ENCODE measurements around the gene FCAR. TPM values are rescaled to one million over a fixed set of nuclear protein-coding genes. Genes with fewer than 3 reads are reported as not detected.
"Not testable (repeated sequence)": the region's sequence is repeated elsewhere in the genome, so short reads cannot be mapped to it uniquely, and the experiment has no call there.

The FCAR gene
- total RNA-seq, 2 experiments from 2014 or later: 0.19 TPM; not detected in 1

DNA sequence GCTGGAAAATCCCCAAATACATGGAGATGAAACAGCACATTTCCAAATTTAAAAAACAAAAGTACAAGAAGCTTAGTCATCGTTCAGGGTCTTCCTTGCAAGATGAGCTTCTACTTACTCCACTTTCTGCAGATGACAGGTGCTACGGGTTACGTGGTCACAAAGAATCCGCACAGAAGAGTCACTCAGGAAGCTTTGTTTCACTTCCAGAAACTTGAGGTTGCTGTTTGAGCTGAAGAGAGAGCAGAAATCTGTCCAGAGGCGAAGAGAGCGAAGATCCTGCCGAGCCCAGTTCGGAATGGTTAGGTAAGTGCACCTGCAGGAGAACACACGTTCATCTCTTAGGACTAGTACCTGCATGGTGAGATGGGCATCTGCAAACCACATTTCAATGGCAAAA, 63.9 kb downstream of the FCAR start:
- POLR2A ChIA-PET: interaction anchor here (0.6 to 1.2 kb wide), 5 partner anchors 9 to 453 kb away, joined by 3 to 6 read pairs (median 3); no protein-coding TSS in a partner anchor
- peaks cover 32% of the 10 kb centered on the region for H3K27me3 Mint-ChIP-seq
- peak overlapping the region; percentile 47 for H3K4me3 Mint-ChIP-seq
- peaks cover 3% of the 10 kb centered on the region for H3K9me3 Mint-ChIP-seq
- peak overlapping the region; percentile 79 for H3K27ac Mint-ChIP-seq
- peaks cover 13% of the 10 kb centered on the region for H3K4me1 Mint-ChIP-seq
- DNase-seq (peak; percentile 34), ATAC-seq (ENCODE audit: low read depth) (peak; percentile 70)
- H3K36me3 Mint-ChIP-seq: no peaks in the 10 kb centered on the region

DNA sequence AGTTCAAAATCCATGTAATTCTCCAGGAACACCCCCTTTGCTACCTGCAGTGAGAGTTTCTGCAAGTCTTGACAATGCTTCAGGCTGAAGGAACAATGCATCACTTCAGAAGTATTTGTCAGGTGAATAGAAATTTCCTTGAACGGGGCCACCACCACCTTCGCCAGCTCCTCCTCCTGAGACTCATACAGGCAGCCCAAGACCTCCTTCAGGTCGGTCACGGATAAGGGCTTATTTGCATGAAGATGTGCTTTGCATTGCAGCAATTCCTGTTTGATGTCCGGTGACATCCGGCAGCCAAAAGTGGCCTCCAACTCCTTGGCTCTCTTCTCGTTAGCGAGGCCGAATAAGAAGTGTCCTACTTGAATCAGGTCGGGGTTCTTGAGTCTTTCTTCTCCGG, 64.9 kb downstream of the FCAR start:
- no peak for ATAC-seq (ENCODE audit: low read depth)
- Mint-ChIP-seq H3K4me3 (no peak overlapping the region), H3K36me3 (no peaks in the 10 kb centered on the region), H3K27me3 (peaks cover 29% of the 10 kb centered on the region), H3K9me3 (no peaks in the 10 kb centered on the region), H3K4me1 (peaks cover 13% of the 10 kb centered on the region), H3K27ac (no peak overlapping the region)
- POLR2A ChIA-PET: no interaction called here
- no peak for DNase-seq

DNA sequence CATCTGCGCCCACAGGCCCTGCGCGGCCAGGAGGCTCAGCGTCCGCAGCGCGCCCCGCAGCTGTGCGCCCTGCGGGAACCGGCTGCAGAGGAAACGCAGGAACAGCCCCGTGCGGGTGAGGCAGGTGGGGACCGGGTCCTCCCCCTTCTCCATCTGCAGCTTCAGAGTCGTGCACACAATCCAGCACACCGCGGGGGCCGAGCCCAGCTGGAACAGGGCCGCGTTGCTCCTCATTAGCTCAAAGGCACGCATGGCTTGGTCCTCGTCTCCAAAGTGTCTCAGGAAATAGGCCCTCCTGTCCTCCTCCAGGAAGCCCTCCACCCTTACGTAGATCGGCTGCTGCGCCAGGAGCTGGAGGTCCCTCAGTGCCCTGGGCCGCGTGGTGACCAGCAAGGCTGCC, 65.5 kb downstream of the FCAR start:
- POLR2A ChIA-PET; DNase-seq; H3K36me3 Mint-ChIP-seq; H3K9me3 Mint-ChIP-seq; H3K4me3 Mint-ChIP-seq; H3K27ac Mint-ChIP-seq; ATAC-seq (ENCODE audit: low read depth): not testable (repeated sequence)
- peaks cover 13% of the 10 kb centered on the region for H3K4me1 Mint-ChIP-seq
- H3K27me3 Mint-ChIP-seq: peaks cover 29% of the 10 kb centered on the region

Other genes with a start within 250 kb of the FCAR start
- 1 to 10 TPM; 1.8 to 2.3 TPM for gene LILRB1, start 243.8 kb upstream of the FCAR start, total RNA-seq
- gene LILRB4, start 211.2 kb upstream of the FCAR start, total RNA-seq: 1 to 10 TPM; 1.7 to 2.5 TPM
- not detected for gene KIR3DL3, start 149.8 kb upstream of the FCAR start, total RNA-seq
- gene KIR2DL3, start 135.7 kb upstream of the FCAR start, total RNA-seq: under 1 TPM in 1 of 2 experiments, not detected in 1; 0.20 TPM
- gene KIR2DL1, start 104.4 kb upstream of the FCAR start, total RNA-seq: not detected
- gene KIR2DL4, start 70.6 kb upstream of the FCAR start, total RNA-seq: not detected
- gene KIR3DL1, start 57.8 kb upstream of the FCAR start, total RNA-seq: under 1 TPM in 1 of 2 experiments, not detected in 1; 0.23 TPM
- under 1 TPM in 1 of 2 experiments, not detected in 1; 0.17 TPM for gene KIR2DS4, start 41.6 kb upstream of the FCAR start, total RNA-seq
- under 1 TPM; 0.23 to 0.36 TPM for gene KIR3DL2, start 23.8 kb upstream of the FCAR start, total RNA-seq
- under 1 TPM; 0.34 to 0.50 TPM for gene NCR1, start 31.9 kb downstream of the FCAR start, total RNA-seq
- gene NLRP7, start 73.3 kb downstream of the FCAR start, total RNA-seq: not detected
- gene NLRP2, start 92.1 kb downstream of the FCAR start, total RNA-seq: 10 to 100 TPM; 39.3 to 47.7 TPM
- under 1 TPM in 1 of 2 experiments, not detected in 1; 0.25 TPM for gene GP6, start 164.0 kb downstream of the FCAR start, total RNA-seq
- 10 to 100 TPM; 25.9 to 28.6 TPM for gene RDH13, start 188.9 kb downstream of the FCAR start, total RNA-seq
- gene EPS8L1, start 201.6 kb downstream of the FCAR start, total RNA-seq: 1 to 10 TPM; 5.1 to 7.6 TPM
- gene PPP1R12C, start 243.4 kb downstream of the FCAR start, total RNA-seq: 100 to 1,000 TPM; 147 to 157 TPM

Measured in activated naive CD8-positive, alpha-beta T cell treated with anti-CD3 and anti-CD28 coated beads, Interleukin-2, amount 10 ng/mL, durations not matched to agents 7 days and 5 days (primary cell).